Measurements from ENCODE around the gene PCSK5.

Gene PCSK5

GRCh38 chr9:76082057-76082456, 191.6 kb downstream of the PCSK5 start:
- DNase-seq (ENCODE audit: low read depth in 3 of 3): no peak

- DNase-seq (ENCODE audit: low read depth in 3 of 3): no peak
These were observed 195.1 kb downstream of the PCSK5 start for GRCh38 chr9:76085596-76085995.

- no peak for DNase-seq (ENCODE audit: low read depth in 3 of 3)
These were observed 196.1 kb downstream of the PCSK5 start for GRCh38 chr9:76086539-76086938.

- DNase-seq (ENCODE audit: low read depth in 3 of 3): no peak
These were observed 197.5 kb downstream of the PCSK5 start for GRCh38 chr9:76087976-76088375.

GRCh38 chr9:76090330-76090729, 199.9 kb downstream of the PCSK5 start:
- DNase-seq (ENCODE audit: low read depth in 3 of 3): no peak

GRCh38 chr9:76090909-76091308, 200.4 kb downstream of the PCSK5 start:
- DNase-seq (ENCODE audit: low read depth in 3 of 3): no peak

GRCh38 chr9:76092572-76092971, 202.1 kb downstream of the PCSK5 start:
- DNase-seq (ENCODE audit: low read depth in 3 of 3): no peak

- no peak for DNase-seq (ENCODE audit: low read depth in 3 of 3)
These were observed 205.1 kb downstream of the PCSK5 start for GRCh38 chr9:76095585-76095984.

GRCh38 chr9:76099516-76099915, 209.0 kb downstream of the PCSK5 start:
- DNase-seq (ENCODE audit: low read depth in 3 of 3): no peak

- no peak for DNase-seq (ENCODE audit: low read depth in 3 of 3)
These were observed 210.6 kb downstream of the PCSK5 start for GRCh38 chr9:76101075-76101474.

- no peak for DNase-seq (ENCODE audit: low read depth in 3 of 3)
These were observed 211.0 kb downstream of the PCSK5 start for GRCh38 chr9:76101491-76101890.

- no peak for DNase-seq (ENCODE audit: low read depth in 3 of 3)
These were observed 211.5 kb downstream of the PCSK5 start for GRCh38 chr9:76101947-76102346.

- no peak for DNase-seq (ENCODE audit: low read depth in 3 of 3)
These were observed 213.2 kb downstream of the PCSK5 start for GRCh38 chr9:76103531-76104315.

- DNase-seq (ENCODE audit: low read depth in 3 of 3): no peak
These were observed 217.0 kb downstream of the PCSK5 start for GRCh38 chr9:76107482-76107881.

GRCh38 chr9:76109953-76110352, 219.5 kb downstream of the PCSK5 start:
- DNase-seq (ENCODE audit: low read depth in 3 of 3): no peak

- DNase-seq (ENCODE audit: low read depth in 3 of 3): no peak
These were observed 221.7 kb downstream of the PCSK5 start for GRCh38 chr9:76112151-76112550.

- DNase-seq (ENCODE audit: low read depth in 3 of 3): no peak
These were observed 223.7 kb downstream of the PCSK5 start for GRCh38 chr9:76114144-76114543.

GRCh38 chr9:76115396-76115795, 224.9 kb downstream of the PCSK5 start:
- no peak for DNase-seq (ENCODE audit: low read depth in 3 of 3)

- DNase-seq (ENCODE audit: low read depth in 3 of 3): no peak
These were observed 225.6 kb downstream of the PCSK5 start for GRCh38 chr9:76115982-76116646.

GRCh38 chr9:76116913-76117312, 226.4 kb downstream of the PCSK5 start:
- no peak for DNase-seq (ENCODE audit: low read depth in 3 of 3)

- DNase-seq (ENCODE audit: low read depth in 3 of 3): no peak
These were observed 237.2 kb downstream of the PCSK5 start for GRCh38 chr9:76127637-76128036.

- DNase-seq (ENCODE audit: low read depth in 3 of 3): no peak
These were observed 245.4 kb downstream of the PCSK5 start for GRCh38 chr9:76135902-76136301.

- DNase-seq (ENCODE audit: low read depth in 3 of 3): no peak
These were observed 246.5 kb downstream of the PCSK5 start for GRCh38 chr9:76136986-76137385.

Measured in stimulated activated CD4-positive, alpha-beta T cell treated with anti-CD3 and anti-CD28 coated beads, TNF-alpha, amount 100 ng/mL, for 4 hours (primary cell).